Tibial nerve (tissue), 4 donors: Measurements from ENCODE around the gene XRCC4. TPM values are rescaled to one million over a fixed set of nuclear protein-coding genes. Genes with fewer than 3 reads are reported as not detected.

ENCODE experiments used
- DNase-seq, 2 donors: peaks; one replicate each; pipeline ENCODE4 v3.0.0-alpha.2; 2019; ENCODE audit warnings: low spot score in 2 of 2
- H3K27ac ChIP-seq, 4 donors: fragments of 200-600 bp; sonication (generic) in 3 of 4; one replicate each; pipeline ENCODE4 v1.5.1; 2017 to 2019; ENCODE audit warnings: mild to moderate bottlenecking in 1 of 4
- H3K27me3 ChIP-seq, 2 donors: fragments of 200-600 bp; sonication (generic) in 1 of 2; one replicate each; pipeline versions ENCODE4 v1.5.1 to v1.6.0; 2017 to 2019
- H3K36me3 ChIP-seq, 3 donors: fragments of 200-600 bp; sonication (generic); one replicate each; pipeline ENCODE4 v1.5.1; 2018 to 2019
- H3K4me1 ChIP-seq, 4 donors: fragments of 200-600 bp; sonication (generic) in 3 of 4; one replicate each; pipeline ENCODE4 v1.5.1; 2017 to 2019
- H3K4me3 ChIP-seq, 4 donors: fragments of 200-600 bp; sonication (generic) in 3 of 4; one replicate each; pipeline ENCODE4 v1.5.1; 2017 to 2019; ENCODE audit warnings: mild to moderate bottlenecking in 1 of 4, moderate library complexity in 1 of 4
- H3K9me3 ChIP-seq, 4 donors: fragments of 200-600 bp; sonication (generic) in 3 of 4; one replicate each; pipeline ENCODE4 v1.5.1; 2017 to 2019
- EP300 ChIP-seq, 2 donors: sonication (generic); formaldehyde crosslinking; IDR thresholded peaks; one replicate each; pipeline ENCODE4 v1.6.1; 2017; ENCODE audit warnings: antibody characterized with exemption in 2 of 2, mild to moderate bottlenecking in 1 of 2
- POLR2A ChIP-seq, 2 donors: fragments of 450-650 bp; IDR thresholded peaks; one replicate each; pipeline ENCODE4 v1.6.1; 2017; ENCODE audit warnings: antibody characterized with exemption in 2 of 2, mild to moderate bottlenecking in 2 of 2, moderate library complexity in 2 of 2
- WGBS, 2 donors: methylation state at CpG; one replicate each; pipeline ENCODE4 v1.1.5; 2018; 5-methylcytosine and 5-hydroxymethylcytosine counted together
- total RNA-seq, 4 donors: library from RNA; depleted of rRNA; stranded (reverse); fragments of >200 nt; gene quantifications; one replicate each; pipeline ENCODE4 v1.1.0, GENCODE V29; 2016
- TF ChIP-seq, protein P1 (sequence below), 5 experiments: fragments of 200-600 bp in 3 of 5; fragments of 450-650 bp in 2 of 5; sonication (generic) in 3 of 5; IDR thresholded peaks; one replicate each; pipeline ENCODE4 v1.5.1; 2016 to 2019; ENCODE audit warnings: antibody characterized with exemption in 5 of 5, mild to moderate bottlenecking in 3 of 5, moderate library complexity in 2 of 5

Gene XRCC4
- total RNA-seq, 4 donors from 2014 or later, result 3.1 to 11.7 (median 8.2) TPM

DNA sequence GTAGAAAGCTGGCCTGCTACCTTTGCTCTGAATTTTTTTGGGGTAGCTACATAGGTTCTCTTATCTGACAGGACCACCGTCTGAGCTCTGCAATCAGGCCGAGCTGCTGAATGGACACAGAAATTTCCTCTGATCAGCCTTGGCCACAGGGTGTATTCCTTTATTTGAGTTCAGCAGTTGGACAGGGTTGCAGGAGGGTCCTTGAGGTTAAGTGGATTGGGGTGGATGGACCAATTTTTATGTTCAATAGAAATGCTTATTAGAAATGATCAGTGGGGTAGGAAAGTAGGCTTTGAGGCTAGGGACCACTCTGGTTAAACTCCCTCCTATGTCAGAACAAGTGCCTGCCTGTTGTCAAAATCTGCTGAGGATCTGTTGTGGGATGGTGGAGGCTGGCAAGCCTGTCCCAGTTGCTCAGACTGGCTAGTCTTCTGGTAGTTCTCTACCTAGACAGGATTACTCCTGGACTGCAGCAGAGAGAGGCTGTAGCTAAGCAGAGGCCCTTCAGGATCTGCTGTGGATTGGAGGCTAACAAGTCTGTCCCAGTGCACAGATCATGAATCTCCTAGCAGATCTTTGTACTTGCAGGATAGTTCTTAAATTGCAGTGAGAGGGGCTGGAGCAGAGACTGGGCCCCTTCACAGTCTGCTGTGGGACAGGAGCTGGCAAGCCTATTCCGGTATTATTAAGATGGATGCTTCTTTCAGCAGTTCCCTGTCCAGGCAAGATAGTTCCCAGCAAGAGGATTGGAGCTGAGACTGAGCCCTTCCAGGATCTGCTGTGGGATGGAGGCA, 18.0 kb downstream of the XRCC4 start:
- Histone ChIP-seq H3K27ac (no peak overlapping the region), H3K36me3 (no peaks in the 10 kb centered on the region), H3K9me3 (peaks cover 0 to 21% (median 4%) of the 10 kb centered on the region in 4 donors), H3K27me3 (no peaks in the 10 kb centered on the region), H3K4me1 (peaks cover 0 to 5% (median 0%) of the 10 kb centered on the region in 4 donors), H3K4me3 (no peak overlapping the region)
- no peak for DNase-seq
- 95 to 98% methylated on average over 2 to 3 of the region's 3 CpGs for WGBS, 2 donors
- TF ChIP-seq POLR2A (IDR thresholded peaks at IDR 0.05) (no peak), EP300 (IDR thresholded peaks at IDR 0.05) (no peak)
- TF ChIP-seq, protein P1, sequence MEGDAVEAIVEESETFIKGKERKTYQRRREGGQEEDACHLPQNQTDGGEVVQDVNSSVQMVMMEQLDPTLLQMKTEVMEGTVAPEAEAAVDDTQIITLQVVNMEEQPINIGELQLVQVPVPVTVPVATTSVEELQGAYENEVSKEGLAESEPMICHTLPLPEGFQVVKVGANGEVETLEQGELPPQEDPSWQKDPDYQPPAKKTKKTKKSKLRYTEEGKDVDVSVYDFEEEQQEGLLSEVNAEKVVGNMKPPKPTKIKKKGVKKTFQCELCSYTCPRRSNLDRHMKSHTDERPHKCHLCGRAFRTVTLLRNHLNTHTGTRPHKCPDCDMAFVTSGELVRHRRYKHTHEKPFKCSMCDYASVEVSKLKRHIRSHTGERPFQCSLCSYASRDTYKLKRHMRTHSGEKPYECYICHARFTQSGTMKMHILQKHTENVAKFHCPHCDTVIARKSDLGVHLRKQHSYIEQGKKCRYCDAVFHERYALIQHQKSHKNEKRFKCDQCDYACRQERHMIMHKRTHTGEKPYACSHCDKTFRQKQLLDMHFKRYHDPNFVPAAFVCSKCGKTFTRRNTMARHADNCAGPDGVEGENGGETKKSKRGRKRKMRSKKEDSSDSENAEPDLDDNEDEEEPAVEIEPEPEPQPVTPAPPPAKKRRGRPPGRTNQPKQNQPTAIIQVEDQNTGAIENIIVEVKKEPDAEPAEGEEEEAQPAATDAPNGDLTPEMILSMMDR (IDR thresholded peaks at IDR 0.05), result no peak

DNA sequence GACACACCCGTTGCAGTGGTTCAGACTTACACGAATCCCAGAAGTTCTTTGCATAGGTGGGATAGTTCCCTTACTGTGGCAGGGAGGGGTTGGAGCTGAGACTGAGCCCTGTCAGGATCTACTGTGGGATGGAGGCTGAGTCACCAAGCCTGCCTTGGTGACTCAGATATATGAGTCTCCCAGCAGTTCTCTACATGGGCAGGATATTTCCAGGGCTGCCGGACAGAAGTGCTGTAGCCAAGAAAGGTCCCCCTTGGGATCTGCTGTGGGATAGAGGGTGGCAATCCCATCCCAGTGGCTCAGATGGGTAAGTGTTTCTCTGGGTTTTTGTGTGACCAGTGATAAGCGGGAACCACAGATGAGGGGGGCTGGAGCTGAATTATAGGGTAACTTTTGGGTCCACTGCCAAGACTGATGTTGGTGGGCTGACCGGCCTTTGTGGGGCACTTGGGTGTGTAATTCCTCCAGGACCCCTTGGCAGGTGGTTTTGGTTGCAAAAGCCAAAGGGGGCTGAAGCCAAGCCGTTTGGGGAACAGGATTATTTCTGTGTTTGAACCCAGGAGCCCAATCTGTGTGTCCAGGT, 18.7 kb downstream of the XRCC4 start:
- Histone ChIP-seq H3K4me3 (no peak overlapping the region), H3K27me3 (no peaks in the 10 kb centered on the region), H3K9me3 (peaks cover 0 to 21% (median 4%) of the 10 kb centered on the region in 4 donors), H3K27ac (no peak overlapping the region), H3K4me1 (peaks cover 0 to 5% (median 0%) of the 10 kb centered on the region in 4 donors), H3K36me3 (no peaks in the 10 kb centered on the region)
- 62 to 76% methylated on average over 5 to 6 of the region's 6 CpGs for WGBS, 2 donors
- no peak for DNase-seq
- TF ChIP-seq POLR2A (IDR thresholded peaks at IDR 0.05), result no peak
- TF ChIP-seq EP300 (IDR thresholded peaks at IDR 0.05), result no peak
- TF ChIP-seq, protein P1 (IDR thresholded peaks at IDR 0.05), result no peak

DNA sequence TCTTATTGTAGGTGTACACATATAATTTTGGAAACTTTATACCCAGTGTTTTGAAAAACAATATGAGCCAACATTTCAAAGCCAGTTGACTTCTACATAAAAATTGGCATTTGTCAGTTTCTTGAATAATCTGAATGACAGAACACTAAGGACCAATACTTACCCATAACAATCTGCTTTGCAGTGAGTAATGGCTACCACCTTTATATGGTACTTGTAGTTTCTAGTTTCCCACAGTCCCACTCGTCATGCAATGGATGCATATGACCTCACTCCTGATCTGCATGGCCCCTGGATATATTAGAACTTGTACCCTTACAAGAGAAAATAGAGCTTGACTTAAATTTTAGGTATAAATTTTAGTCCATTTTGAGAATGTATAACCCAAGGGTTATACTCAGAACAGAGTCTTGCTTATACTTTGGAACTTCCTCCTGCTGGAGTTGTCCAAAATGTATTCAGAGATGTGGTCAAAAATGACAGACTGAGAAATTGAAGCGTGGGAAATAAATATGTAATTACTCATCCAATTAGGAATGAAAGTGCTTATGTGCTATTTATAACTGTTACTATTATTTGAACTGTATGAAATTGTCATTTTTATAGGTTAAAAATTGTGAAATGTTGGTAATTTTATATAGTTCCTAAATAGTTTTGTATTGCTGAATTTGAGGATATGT, 19.5 kb downstream of the XRCC4 start:
- no peaks in the 10 kb centered on the region for H3K27me3 ChIP-seq
- no peak for DNase-seq
- H3K36me3 ChIP-seq, result no peaks in the 10 kb centered on the region
- H3K4me1 ChIP-seq, result peaks cover 0 to 5% (median 0%) of the 10 kb centered on the region in 4 donors
- WGBS, 2 donors, result 66 to 80% methylated on average over 2 of the region's 2 CpGs
- H3K27ac ChIP-seq, result no peak overlapping the region
- peaks cover 0 to 21% (median 4%) of the 10 kb centered on the region in 4 donors for H3K9me3 ChIP-seq
- TF ChIP-seq POLR2A (IDR thresholded peaks at IDR 0.05), result no peak
- TF ChIP-seq, protein P1 (IDR thresholded peaks at IDR 0.05), result no peak
- TF ChIP-seq EP300 (IDR thresholded peaks at IDR 0.05), result no peak
- H3K4me3 ChIP-seq, result no peak overlapping the region

DNA sequence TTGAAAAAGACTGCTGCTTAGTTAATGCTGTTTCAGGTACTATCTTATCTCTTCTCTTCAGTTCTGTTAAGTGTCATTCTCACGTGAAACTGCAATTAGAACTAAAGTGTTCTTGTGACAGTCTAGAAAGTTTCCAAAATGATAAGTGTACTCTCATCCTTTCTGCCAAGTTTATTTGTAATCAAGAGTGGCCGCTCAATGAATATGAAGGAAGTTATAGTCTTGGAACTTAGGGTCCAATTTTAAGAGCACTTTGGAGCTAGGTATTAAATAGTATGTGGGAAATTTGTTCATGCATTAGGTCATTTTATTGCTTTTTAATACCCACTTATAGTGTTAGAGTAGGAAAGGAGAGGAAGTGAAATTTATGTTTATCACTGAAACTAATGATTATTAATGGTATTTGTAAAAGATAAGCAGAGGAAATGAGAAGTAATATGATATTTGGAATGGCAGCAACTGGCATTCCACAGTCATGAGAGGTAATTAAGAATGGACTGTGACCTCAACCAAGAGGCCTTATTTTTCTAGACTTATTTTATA, 20.4 kb downstream of the XRCC4 start:
- Histone ChIP-seq H3K27ac (no peak overlapping the region), H3K36me3 (no peaks in the 10 kb centered on the region), H3K9me3 (peaks cover 0 to 17% (median 4%) of the 10 kb centered on the region in 4 donors), H3K4me3 (no peak overlapping the region), H3K4me1 (peaks cover 0 to 5% (median 0%) of the 10 kb centered on the region in 4 donors), H3K27me3 (no peaks in the 10 kb centered on the region)
- 88 to 89% methylated on average over 2 of the region's 2 CpGs for WGBS, 2 donors
- DNase-seq, result no peak
- TF ChIP-seq, protein P1 (IDR thresholded peaks at IDR 0.05), result no peak
- TF ChIP-seq EP300 (IDR thresholded peaks at IDR 0.05) (no peak), POLR2A (IDR thresholded peaks at IDR 0.05) (no peak)
